HepG2 (cell line): ENCODE data around the gene LRP5. TPM values are rescaled to one million over a fixed set of nuclear protein-coding genes. Genes with fewer than 3 reads are reported as not detected.

Experiments
- ATAC-seq: fragments of 200-7000 bp; cut with Tn5 transposase; 3 replicates; pipeline ENCODE4 v1.9.1; 2020; ENCODE audit warnings: mild to moderate bottlenecking, moderate library complexity
- BruUV-seq: library from RNA; stranded (reverse); fragments of 400-500 nt; replicated peaks from 2 replicates; lab custom pipeline; 2021; lab: Mats Ljungman, UMichigan
- CTCF ChIA-PET: fragments of 300-600 bp; formaldehyde crosslinking; extraction: SDS; loops from one replicate; lab custom pipeline; 2021; ENCODE audit warnings: low total read pairs, inconsistent platforms, low intra/inter-chr PET ratio; lab: Yijun Ruan, JAX
- POLR2A ChIA-PET: fragments of 350-600 bp; sonication (Branson Sonifier 250); formaldehyde crosslinking; loops from one replicate; lab custom pipeline; 2020; ENCODE audit warnings: antibody characterized with exemption, inconsistent platforms; lab: Yijun Ruan, JAX
- DNase-seq: peaks from one replicate; pipeline ENCODE4 v3.0.0-alpha.2; 2015; ENCODE audit warnings: low spot score
- FAIRE-seq: peaks from 3 replicates; lab custom pipeline; 2011; peaks lifted over from hg19 to GRCh38; lab: Jason Lieb, UNC
- H2AFZ ChIP-seq: one replicate; pipeline ENCODE4 v1.6.1; 2011; ENCODE audit warnings: low read length, inconsistent platforms
- H3K27ac ChIP-seq: fragments of 300-600 bp; 3 replicates; pipeline ENCODE4 v1.8.0; 2011; ENCODE audit warnings: mixed run types, mild to moderate bottlenecking, mixed read lengths, low read length, inconsistent platforms; ENCODE audit not compliant: insufficient read depth; ENCODE audit errors: extremely low read length
- H3K27me3 ChIP-seq, 2 experiments: fragments of 200-600 bp in 1 of 2; 2 replicates in 1 of 2; 3 replicates in 1 of 2; pipeline versions ENCODE4 v1.6.0 to v1.8.0; 2011; ENCODE audit warnings: low read length in 2 of 2, mild to moderate bottlenecking in 2 of 2, moderate library complexity in 2 of 2, inconsistent platforms in 1 of 2; ENCODE audit not compliant: insufficient read depth in 2 of 2, control insufficient read depth in 1 of 2
- H3K36me3 ChIP-seq, 2 experiments: fragments of 200-600 bp in 1 of 2; replicated peaks in 1 of 2; 2 replicates in 1 of 2; 3 replicates in 1 of 2; pipeline versions ENCODE4 v1.5.1 to v1.8.0; 2011; ENCODE audit warnings: low read length in 2 of 2, inconsistent platforms in 1 of 2; ENCODE audit not compliant: insufficient read depth in 2 of 2, control insufficient read depth in 1 of 2
- H3K4me1 ChIP-seq: 2 replicates; pipeline ENCODE4 v1.5.1; 2012; ENCODE audit warnings: low read length, inconsistent platforms; ENCODE audit not compliant: insufficient read depth
- H3K4me2 ChIP-seq: 2 replicates; pipeline ENCODE4 v1.6.0; 2011; ENCODE audit warnings: low read depth, low read length, inconsistent platforms
- H3K4me3 ChIP-seq, 3 experiments: fragments of 200-600 bp in 1 of 3; sonication (generic), shearing (Covaris generic) in 1 of 3; replicated peaks in 1 of 3; 2 replicates each; pipeline ENCODE4 v1.5.1; 2011 to 2016; ENCODE audit warnings: low read length in 3 of 3, inconsistent platforms in 2 of 3, low read depth in 2 of 3, mild to moderate bottlenecking in 2 of 3, control low read depth in 1 of 3, mixed read lengths in 1 of 3; ENCODE audit not compliant: insufficient read depth in 1 of 3
- H3K79me2 ChIP-seq: one replicate; pipeline ENCODE4 v1.6.1; 2011; ENCODE audit warnings: low read length, inconsistent platforms; ENCODE audit not compliant: insufficient read depth
- H3K9ac ChIP-seq: 2 replicates; pipeline ENCODE4 v1.6.0; 2011; ENCODE audit warnings: mild to moderate bottlenecking, low read depth, low read length, inconsistent platforms; ENCODE audit not compliant: insufficient read depth
- H3K9me3 ChIP-seq: 2 replicates; pipeline ENCODE4 v1.5.1; 2012; ENCODE audit warnings: mild to moderate bottlenecking, low read length
- H4K20me1 ChIP-seq: 2 replicates; pipeline ENCODE4 v1.6.0; 2011; ENCODE audit warnings: inconsistent platforms, mild to moderate bottlenecking, low read length, moderate library complexity; ENCODE audit not compliant: insufficient read depth
- JARID2 ChIP-seq: sonication (generic); formaldehyde crosslinking; IDR thresholded peaks from 2 replicates; pipeline ENCODE4 v1.8.1; 2023; ENCODE audit warnings: missing genetic modification reagents, inconsistent platforms; ENCODE audit not compliant: insufficient replicate concordance
- KIAA2018 ChIP-seq: sonication (generic); formaldehyde crosslinking; IDR thresholded peaks from 2 replicates; pipeline ENCODE4 v1.5.0; 2020; ENCODE audit warnings: mild to moderate bottlenecking, missing genetic modification reagents, borderline replicate concordance
- RBM22 ChIP-seq: fragments of 200-400 bp; formaldehyde crosslinking; optimal IDR thresholded peaks from 2 replicates; pipeline ENCODE3; 2017; ENCODE audit warnings: mild to moderate bottlenecking, low read length, moderate library complexity
- TGIF2 ChIP-seq: IDR thresholded peaks from 2 replicates; pipeline ENCODE4 v1.6.1; 2016; ENCODE audit warnings: control low read depth, missing compliant biosample characterization
- WGBS: methylation state at CpG from one replicate; pipeline ENCODE4 v1.1.6; 2017; ENCODE audit warnings: low lambda C conversion rate; 5-methylcytosine and 5-hydroxymethylcytosine counted together
- in situ Hi-C: cut with HindIII; loops from 2 replicates; pipeline ENCODE4 v1.10.0; 2017; ENCODE audit warnings: low pct_unique_long_range_greater_than_20kb; ENCODE audit not compliant: extremely low pct_ligation_motif_present
- intact Hi-C: fragments of 100-400 bp; cut with micrococcal nuclease; formaldehyde crosslinking; loops from one replicate; pipeline ENCODE4 v1.10.0; 2022; ENCODE audit not compliant: unreplicated experiment
- polyA plus RNA-seq, 8 experiments: library from polyadenylated mRNA; depleted of rRNA in 3 of 8; stranded (reverse) in 7 of 8; unstranded in 1 of 8; fragments of >200 nt; fragmentation: Illumina TruSeq in 4 of 8; extraction: Trizol in 4 of 8; gene quantifications; 2 replicates each; pipeline versions ENCODE4 v1.2.1 to v1.2.3, GENCODE V29; 2011 to 2016; ENCODE audit warnings: low read depth in 4 of 8, missing spikeins in 1 of 8, mixed read lengths in 1 of 8; ENCODE audit not compliant: insufficient read depth in 1 of 8
- total RNA-seq, 5 experiments: library from RNA; depleted of rRNA; stranded (reverse); fragments of >200 nt; fragmentation: Illumina TruSeq; extraction: Trizol; gene quantifications; 2 replicates each; pipeline ENCODE4 v1.2.3, GENCODE V29; 2016; ENCODE audit warnings: low read depth in 1 of 5

LRP5 gene
- total and polyA plus RNA-seq, 2 of the 13 experiments (the other 11 are each of a cell fraction or from before 2014, with no cell fraction given) = 40.4 to 64.0 TPM

GRCh38 chr11:68440224-68440623 lies 127.8 kb downstream of the LRP5 start:
- no peak overlapping the region for H3K4me3 ChIP-seq
- no peak for ATAC-seq
- POLR2A ChIA-PET = interaction anchor here (0.5 kb wide), 1 partner anchor 16 kb away, joined by 3 read pairs; no protein-coding TSS in a partner anchor
- peak; percentile 69 for TF ChIP-seq RBM22
- no peak for TF ChIP-seq KIAA2018 (CRISPR knock-in tag)
- no peak for TF ChIP-seq TGIF2
- no peak for TF ChIP-seq JARID2 (CRISPR knock-in tag)
- TF ChIP-seq, all 625 proteins: peak for 1
- in situ Hi-C loops (no loop called here), intact Hi-C loops (no loop called here)
- CTCF ChIA-PET = no interaction called here
- Histone ChIP-seq H3K36me3 (peaks cover 44 to 69% of the 10 kb centered on the region in 2 experiments), H3K9ac (no peak overlapping the region), H3K4me2 (no peak overlapping the region), H3K27ac (no peak overlapping the region), H3K9me3 (no peaks in the 10 kb centered on the region), H2AFZ (no peak overlapping the region), H3K79me2 (no peaks in the 10 kb centered on the region), H4K20me1 (peaks cover 5% of the 10 kb centered on the region; the same call in 1 of the 2 replicates), H3K27me3 (no peaks in the 10 kb centered on the region), H3K4me1 (no peaks in the 10 kb centered on the region)
- FAIRE-seq (no peak), DNase-seq (no peak)
- no TSS peak for BruUV-seq
- WGBS = 97% methylated on average over 8 of the region's 8 CpGs
